Hepatocyte (in vitro differentiated cells): ENCODE data around the gene DPM1. TPM values are rescaled to one million over a fixed set of nuclear protein-coding genes. Genes with fewer than 3 reads are reported as not detected.

Experiments
- DNase-seq: peaks from one replicate; pipeline ENCODE4 v3.0.0-alpha.2; 2016; ENCODE audit warnings: low spot score
- H2AFZ ChIP-seq: fragments of 200-600 bp; sonication (generic); 2 replicates; pipeline ENCODE4 v1.6.0; 2016; ENCODE audit warnings: antibody characterized with exemption, mild to moderate bottlenecking
- H3K27ac ChIP-seq: fragments of 200-600 bp; sonication (generic); 2 replicates; pipeline ENCODE4 v1.5.1; 2016; ENCODE audit warnings: mild to moderate bottlenecking
- H3K27me3 ChIP-seq: fragments of 200-600 bp; sonication (generic); 2 replicates; pipeline ENCODE4 v1.6.1; 2016
- H3K36me3 ChIP-seq: fragments of 200-600 bp; sonication (generic); replicated peaks from 2 replicates; pipeline ENCODE4 v1.5.1; 2016; ENCODE audit warnings: low read depth; ENCODE audit not compliant: insufficient read depth
- H3K4me1 ChIP-seq: fragments of 200-600 bp; sonication (generic); 2 replicates; pipeline ENCODE4 v1.5.1; 2016; ENCODE audit warnings: mild to moderate bottlenecking, moderate library complexity; ENCODE audit not compliant: insufficient read depth
- H3K4me2 ChIP-seq: fragments of 200-600 bp; sonication (generic); 2 replicates; pipeline ENCODE4 v1.6.0; 2016
- H3K4me3 ChIP-seq: fragments of 200-600 bp; sonication (generic); 2 replicates; pipeline ENCODE4 v1.5.1; 2016; ENCODE audit warnings: mild to moderate bottlenecking
- H3K79me2 ChIP-seq: fragments of 200-600 bp; sonication (generic); 2 replicates; pipeline ENCODE4 v1.6.0; 2017; ENCODE audit warnings: mild to moderate bottlenecking
- H3K9me2 ChIP-seq: fragments of 200-600 bp; sonication (generic); replicated peaks from 2 replicates; pipeline ENCODE4 v1.6.0; 2017; ENCODE audit warnings: mild to moderate bottlenecking; ENCODE audit not compliant: insufficient read depth
- H3K9me3 ChIP-seq: fragments of 200-600 bp; sonication (generic); 2 replicates; pipeline ENCODE4 v1.5.1; 2016; ENCODE audit warnings: low read depth, mild to moderate bottlenecking
- H4K20me1 ChIP-seq: fragments of 200-600 bp; sonication (generic); 2 replicates; pipeline ENCODE4 v1.6.0; 2016; ENCODE audit warnings: mild to moderate bottlenecking; ENCODE audit not compliant: insufficient read depth, poor library complexity, severe bottlenecking
- EZH2 ChIP-seq: fragments of 200-600 bp; sonication (generic); IDR thresholded peaks from 2 replicates; pipeline ENCODE4 v1.6.1; 2016; ENCODE audit warnings: antibody characterized with exemption, mild to moderate bottlenecking, borderline replicate concordance
- EZH2phosphoT487 ChIP-seq: fragments of 200-600 bp; sonication (generic); IDR thresholded peaks from one replicate; pipeline ENCODE4 v1.6.1; 2018; ENCODE audit warnings: antibody characterized with exemption, mild to moderate bottlenecking, low read depth, moderate library complexity; ENCODE audit not compliant: unreplicated experiment, severe bottlenecking
- WGBS: methylation state at CpG from one replicate; pipeline ENCODE4 v1.1.6; 2016; ENCODE audit warnings: low lambda C conversion rate; ENCODE audit errors: missing lambda C conversion rate; 5-methylcytosine and 5-hydroxymethylcytosine counted together
- polyA plus RNA-seq: library from polyadenylated mRNA; unstranded; fragments of >200 nt; fragmentation: Nextera tagmentation; extraction: Ambion mirVana; gene quantifications from 2 replicates; pipeline ENCODE4 v1.2.1, GENCODE V29; 2016
- total RNA-seq: library from RNA; depleted of rRNA; stranded (reverse); fragments of >200 nt; gene quantifications from 2 replicates; pipeline ENCODE4 v1.2.3, GENCODE V29; 2014
- TF ChIP-seq, protein P1 (sequence below): fragments of 200-600 bp; sonication (generic); IDR thresholded peaks from 2 replicates; pipeline ENCODE4 v1.5.1; 2016; ENCODE audit warnings: antibody characterized with exemption, mild to moderate bottlenecking; ENCODE audit not compliant: poor library complexity

Gene DPM1
- total and polyA plus RNA-seq, 2 experiments from 2014 or later: 72.9 to 84.3 TPM

DNA sequence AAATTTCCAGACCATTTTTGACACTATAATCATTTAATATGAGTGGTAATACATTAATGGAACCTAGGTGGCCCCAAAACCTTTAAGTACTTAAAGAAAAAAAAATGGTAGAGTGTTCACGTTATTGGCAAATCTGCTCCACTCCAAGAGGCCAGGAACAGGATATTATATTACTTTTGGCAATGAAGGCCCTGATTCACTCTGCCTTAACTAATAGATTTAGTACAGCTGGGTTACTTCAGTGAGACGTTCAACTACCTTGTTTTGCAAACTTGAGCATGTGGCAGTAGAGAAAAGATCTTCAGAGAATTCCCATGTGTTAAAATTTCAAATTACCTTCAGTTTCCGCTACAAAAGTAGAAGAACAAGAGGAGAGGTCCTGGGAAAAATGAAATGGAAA lies 39.9 kb downstream of the DPM1 start:
- 66% methylated on average over 3 of the region's 3 CpGs for WGBS
- no peaks in the 10 kb centered on the region for H3K36me3 ChIP-seq
- peak overlapping the region; percentile 36 for H3K27ac ChIP-seq
- H3K4me2 ChIP-seq: no peak overlapping the region
- TF ChIP-seq, protein P1, sequence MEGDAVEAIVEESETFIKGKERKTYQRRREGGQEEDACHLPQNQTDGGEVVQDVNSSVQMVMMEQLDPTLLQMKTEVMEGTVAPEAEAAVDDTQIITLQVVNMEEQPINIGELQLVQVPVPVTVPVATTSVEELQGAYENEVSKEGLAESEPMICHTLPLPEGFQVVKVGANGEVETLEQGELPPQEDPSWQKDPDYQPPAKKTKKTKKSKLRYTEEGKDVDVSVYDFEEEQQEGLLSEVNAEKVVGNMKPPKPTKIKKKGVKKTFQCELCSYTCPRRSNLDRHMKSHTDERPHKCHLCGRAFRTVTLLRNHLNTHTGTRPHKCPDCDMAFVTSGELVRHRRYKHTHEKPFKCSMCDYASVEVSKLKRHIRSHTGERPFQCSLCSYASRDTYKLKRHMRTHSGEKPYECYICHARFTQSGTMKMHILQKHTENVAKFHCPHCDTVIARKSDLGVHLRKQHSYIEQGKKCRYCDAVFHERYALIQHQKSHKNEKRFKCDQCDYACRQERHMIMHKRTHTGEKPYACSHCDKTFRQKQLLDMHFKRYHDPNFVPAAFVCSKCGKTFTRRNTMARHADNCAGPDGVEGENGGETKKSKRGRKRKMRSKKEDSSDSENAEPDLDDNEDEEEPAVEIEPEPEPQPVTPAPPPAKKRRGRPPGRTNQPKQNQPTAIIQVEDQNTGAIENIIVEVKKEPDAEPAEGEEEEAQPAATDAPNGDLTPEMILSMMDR: no peak
- no peak for TF ChIP-seq EZH2
- no peak for TF ChIP-seq EZH2phosphoT487
- no peaks in the 10 kb centered on the region for H3K9me2 ChIP-seq
- DNase-seq: no peak
- H3K27me3 ChIP-seq: no peaks in the 10 kb centered on the region
- H3K4me1 ChIP-seq: peaks cover 53% of the 10 kb centered on the region
- no peaks in the 10 kb centered on the region for H3K9me3 ChIP-seq
- peaks cover 99% of the 10 kb centered on the region for H4K20me1 ChIP-seq
- no peak overlapping the region for H3K4me3 ChIP-seq
- peaks cover 98% of the 10 kb centered on the region for H3K79me2 ChIP-seq
- no peak overlapping the region for H2AFZ ChIP-seq

DNA sequence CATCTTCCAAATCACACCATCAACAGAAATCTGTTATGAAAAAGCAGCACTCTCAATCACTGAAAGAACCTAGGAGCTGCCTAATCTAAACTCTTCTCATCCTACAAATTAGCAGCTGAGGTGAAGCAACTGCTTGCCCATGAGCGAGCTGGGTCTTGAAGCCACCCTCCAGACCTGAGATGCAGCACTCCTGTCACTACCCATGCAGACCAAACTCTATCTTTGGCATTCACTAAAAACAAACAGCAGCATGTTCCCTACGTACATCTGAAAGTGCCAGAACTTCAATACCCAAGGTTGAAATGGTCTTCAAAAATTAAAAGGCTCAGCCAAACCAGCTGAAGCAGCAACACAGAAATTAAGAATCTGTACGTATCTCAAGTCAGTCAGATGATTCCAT lies 41.4 kb downstream of the DPM1 start:
- WGBS: 79% methylated on average over 3 of the region's 3 CpGs
- Histone ChIP-seq H3K79me2 (peaks cover 98% of the 10 kb centered on the region), H2AFZ (no peak overlapping the region), H3K9me2 (no peaks in the 10 kb centered on the region), H3K27ac (peak overlapping the region; percentile 39), H3K27me3 (no peaks in the 10 kb centered on the region), H4K20me1 (peaks cover 99% of the 10 kb centered on the region), H3K9me3 (no peaks in the 10 kb centered on the region), H3K4me3 (no peak overlapping the region), H3K4me2 (no peak overlapping the region), H3K36me3 (no peaks in the 10 kb centered on the region), H3K4me1 (peaks cover 58% of the 10 kb centered on the region)
- no peak for DNase-seq
- TF ChIP-seq EZH2 (no peak), EZH2phosphoT487 (no peak)
- TF ChIP-seq, protein P1: no peak

DNA sequence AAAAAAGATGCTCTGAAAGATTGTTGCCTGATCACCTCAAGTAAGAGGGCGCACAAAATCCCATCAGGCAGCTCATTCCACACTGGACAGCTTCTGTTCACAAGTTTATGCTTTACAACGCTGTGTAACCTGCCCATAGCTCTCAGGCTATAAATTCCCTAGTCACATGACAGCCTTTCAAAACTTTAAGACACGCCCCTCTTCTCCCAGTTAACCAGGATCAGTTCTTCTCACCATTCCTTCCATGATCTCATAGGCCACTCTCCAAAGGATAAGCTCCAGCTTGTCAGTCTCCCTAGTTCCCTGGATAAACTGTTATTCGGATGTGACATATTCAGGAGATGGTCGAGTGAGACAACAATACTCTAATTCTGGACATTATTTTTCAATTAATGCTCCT lies 42.1 kb downstream of the DPM1 start:
- 65% methylated on average over 5 of the region's 5 CpGs for WGBS
- H2AFZ ChIP-seq: no peak overlapping the region
- peaks cover 98% of the 10 kb centered on the region for H3K79me2 ChIP-seq
- no peaks in the 10 kb centered on the region for H3K9me3 ChIP-seq
- H3K27ac ChIP-seq: peak overlapping the region; percentile 41
- peaks cover 99% of the 10 kb centered on the region for H4K20me1 ChIP-seq
- no peaks in the 10 kb centered on the region for H3K36me3 ChIP-seq
- no peak overlapping the region for H3K4me3 ChIP-seq
- peak overlapping the region; percentile 44 for H3K4me2 ChIP-seq
- no peaks in the 10 kb centered on the region for H3K27me3 ChIP-seq
- H3K4me1 ChIP-seq: peaks cover 63% of the 10 kb centered on the region
- DNase-seq: peak; percentile 88
- TF ChIP-seq EZH2phosphoT487: no peak
- no peak for TF ChIP-seq EZH2
- TF ChIP-seq, protein P1: no peak
- H3K9me2 ChIP-seq: no peaks in the 10 kb centered on the region

DNA sequence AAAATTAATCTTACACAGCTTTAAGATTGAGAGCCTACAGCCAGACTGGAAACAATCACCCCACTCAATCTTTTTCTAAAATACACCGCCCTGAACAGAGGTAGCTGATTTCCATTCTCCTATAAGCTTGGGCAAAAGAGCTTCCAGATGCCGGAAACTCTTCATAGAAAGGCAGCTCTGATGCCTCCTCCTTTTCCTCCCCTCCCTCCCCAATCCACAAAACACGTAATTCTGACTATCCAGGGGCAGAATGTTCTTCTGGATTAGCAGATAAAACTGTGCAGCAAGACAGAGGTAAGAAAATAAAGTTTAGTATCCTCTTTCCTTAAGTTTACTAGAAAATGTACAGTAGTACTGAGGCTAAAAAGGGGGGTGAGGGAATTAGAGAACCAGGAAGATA lies 42.9 kb downstream of the DPM1 start:
- peak overlapping the region; percentile 44 for H3K4me2 ChIP-seq
- no peak for TF ChIP-seq EZH2
- no peak for TF ChIP-seq EZH2phosphoT487
- TF ChIP-seq, protein P1: no peak
- no peaks in the 10 kb centered on the region for H3K9me3 ChIP-seq
- no peak for DNase-seq
- H3K36me3 ChIP-seq: no peaks in the 10 kb centered on the region
- peaks cover 99% of the 10 kb centered on the region for H4K20me1 ChIP-seq
- H3K4me1 ChIP-seq: peaks cover 72% of the 10 kb centered on the region
- 42% methylated on average over 3 of the region's 3 CpGs for WGBS
- no peaks in the 10 kb centered on the region for H3K27me3 ChIP-seq
- no peak overlapping the region for H2AFZ ChIP-seq
- H3K4me3 ChIP-seq: no peak overlapping the region
- peaks cover 98% of the 10 kb centered on the region for H3K79me2 ChIP-seq
- H3K9me2 ChIP-seq: no peaks in the 10 kb centered on the region
- H3K27ac ChIP-seq: peak overlapping the region; percentile 41
